Parathyroid adenoma (tissue), 2 donors: Measurements from ENCODE around the gene FAM9C.
A peak's percentile ranks its signal among the peaks of the same experiment; 100 is the strongest.
"Not testable (repeated sequence)": the region's sequence is repeated elsewhere in the genome, so short reads cannot be mapped to it uniquely, and the experiment has no call there.

Experiments used
- H2AFZ ChIP-seq: fragments of 300-600 bp; sonication (generic); one replicate; pipeline ENCODE4 v1.7.0; 2017; ENCODE audit warnings: antibody characterized with exemption, mild to moderate bottlenecking
- H3K27ac ChIP-seq: fragments of 300-600 bp; sonication (generic); one replicate; pipeline ENCODE4 v1.7.0; 2017
- H3K27me3 ChIP-seq: fragments of 300-600 bp; sonication (generic); one replicate; pipeline ENCODE4 v1.7.0; 2017; ENCODE audit warnings: low read length; ENCODE audit not compliant: control insufficient read depth, insufficient read depth
- H3K36me3 ChIP-seq: fragments of 300-600 bp; sonication (generic); one replicate; pipeline ENCODE4 v1.7.0; 2017; ENCODE audit warnings: low read length; ENCODE audit not compliant: control insufficient read depth, insufficient read depth
- H3K4me1 ChIP-seq: fragments of 300-600 bp; sonication (generic); one replicate; pipeline ENCODE4 v1.7.0; 2017; ENCODE audit warnings: control low read depth
- H3K4me2 ChIP-seq: fragments of 300-600 bp; sonication (generic); one replicate; pipeline ENCODE4 v1.7.0; 2017; ENCODE audit warnings: low read length
- H3K4me3 ChIP-seq: fragments of 300-600 bp; sonication (generic); one replicate; pipeline ENCODE4 v1.7.0; 2017; ENCODE audit warnings: low read depth, low read length
- H3K79me2 ChIP-seq: fragments of 300-600 bp; sonication (generic); one replicate; pipeline ENCODE4 v1.7.0; 2017; ENCODE audit warnings: control low read depth
- H3K9ac ChIP-seq: fragments of 300-600 bp; sonication (generic); one replicate; pipeline ENCODE4 v1.7.0; 2017; ENCODE audit warnings: mild to moderate bottlenecking
- H3K9me3 ChIP-seq: fragments of 300-600 bp; sonication (generic); one replicate; pipeline ENCODE4 v1.7.0; 2017; ENCODE audit warnings: low read length; ENCODE audit not compliant: control insufficient read depth
- TF ChIP-seq, protein P1 (sequence below): fragments of 300-600 bp; sonication (generic); IDR thresholded peaks from one replicate; pipeline ENCODE4 v1.7.0; 2017; ENCODE audit warnings: antibody characterized with exemption, mild to moderate bottlenecking
- donor health status: primary hyperparathyroidism.

FAM9C gene

DNA sequence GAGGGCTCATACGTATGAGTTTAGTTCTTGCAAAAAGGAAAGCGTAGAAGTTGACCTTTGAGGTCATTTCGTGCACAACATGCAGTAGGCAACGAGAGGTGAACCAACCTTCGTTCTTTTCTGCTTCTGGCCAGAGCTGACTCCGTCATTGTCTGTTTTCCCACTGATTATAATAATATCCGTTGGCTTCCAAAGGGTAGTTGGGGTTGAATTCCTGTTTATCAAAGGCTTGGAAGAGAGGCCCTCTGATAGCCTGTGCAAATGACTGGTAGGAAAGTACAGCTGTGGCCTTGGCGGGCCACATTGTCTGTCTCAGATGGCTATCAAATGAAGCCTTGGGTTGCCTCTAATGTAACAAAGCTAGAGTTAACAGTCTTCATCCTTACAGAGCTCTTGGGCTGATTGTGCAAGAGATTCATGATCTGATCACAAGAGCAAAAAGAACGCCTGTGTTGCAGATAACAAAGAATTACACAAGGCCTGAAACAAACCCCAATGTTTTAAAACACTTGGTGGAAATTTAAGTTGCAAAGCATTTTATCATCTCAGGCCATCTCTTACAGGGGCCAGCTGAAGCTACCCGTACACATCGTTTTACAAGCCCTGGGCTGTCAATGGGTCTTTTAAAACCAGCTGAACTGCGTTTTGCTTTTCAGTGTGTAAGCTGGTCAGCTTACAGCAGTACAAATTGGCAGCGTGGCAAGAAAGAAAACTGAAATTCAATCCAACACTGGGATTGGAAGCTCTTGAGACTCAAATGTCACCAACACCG, 46.1 kb upstream of the FAM9C start:
- Histone ChIP-seq H3K79me2 (no peaks in the 10 kb centered on the region), H3K27ac (peak overlapping the region; percentile 3), H3K27me3 (no peaks in the 10 kb centered on the region), H3K4me3 (no peak overlapping the region), H3K4me1 (no peaks in the 10 kb centered on the region), H3K4me2 (peak overlapping the region; percentile 17), H2AFZ (peak overlapping the region; percentile 58), H3K9me3 (no peaks in the 10 kb centered on the region), H3K36me3 (no peaks in the 10 kb centered on the region), H3K9ac (no peak overlapping the region)
- TF ChIP-seq, protein P1, sequence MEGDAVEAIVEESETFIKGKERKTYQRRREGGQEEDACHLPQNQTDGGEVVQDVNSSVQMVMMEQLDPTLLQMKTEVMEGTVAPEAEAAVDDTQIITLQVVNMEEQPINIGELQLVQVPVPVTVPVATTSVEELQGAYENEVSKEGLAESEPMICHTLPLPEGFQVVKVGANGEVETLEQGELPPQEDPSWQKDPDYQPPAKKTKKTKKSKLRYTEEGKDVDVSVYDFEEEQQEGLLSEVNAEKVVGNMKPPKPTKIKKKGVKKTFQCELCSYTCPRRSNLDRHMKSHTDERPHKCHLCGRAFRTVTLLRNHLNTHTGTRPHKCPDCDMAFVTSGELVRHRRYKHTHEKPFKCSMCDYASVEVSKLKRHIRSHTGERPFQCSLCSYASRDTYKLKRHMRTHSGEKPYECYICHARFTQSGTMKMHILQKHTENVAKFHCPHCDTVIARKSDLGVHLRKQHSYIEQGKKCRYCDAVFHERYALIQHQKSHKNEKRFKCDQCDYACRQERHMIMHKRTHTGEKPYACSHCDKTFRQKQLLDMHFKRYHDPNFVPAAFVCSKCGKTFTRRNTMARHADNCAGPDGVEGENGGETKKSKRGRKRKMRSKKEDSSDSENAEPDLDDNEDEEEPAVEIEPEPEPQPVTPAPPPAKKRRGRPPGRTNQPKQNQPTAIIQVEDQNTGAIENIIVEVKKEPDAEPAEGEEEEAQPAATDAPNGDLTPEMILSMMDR, result no peak

DNA sequence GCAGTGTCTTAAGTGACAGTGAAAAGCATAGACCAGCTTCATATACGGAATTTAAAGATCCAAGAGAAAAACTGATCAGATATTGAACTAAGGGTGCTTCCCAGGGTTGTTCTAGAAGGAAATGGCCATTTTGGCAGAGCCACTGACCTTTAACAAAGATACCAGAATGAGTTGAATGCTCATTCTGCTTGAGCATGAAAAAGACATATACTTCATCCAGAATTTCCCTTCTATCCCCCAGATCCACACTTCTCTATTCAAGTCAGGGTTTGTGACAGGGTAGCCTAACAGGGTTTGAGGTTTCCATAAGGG, 45.6 kb upstream of the FAM9C start:
- TF ChIP-seq, protein P1, result no peak
- Histone ChIP-seq H3K27me3 (no peaks in the 10 kb centered on the region), H3K9me3 (no peaks in the 10 kb centered on the region), H3K4me3 (no peak overlapping the region), H3K27ac (peak overlapping the region; percentile 3), H3K4me1 (no peaks in the 10 kb centered on the region), H2AFZ (no peak overlapping the region), H3K4me2 (no peak overlapping the region), H3K36me3 (no peaks in the 10 kb centered on the region), H3K9ac (no peak overlapping the region), H3K79me2 (no peaks in the 10 kb centered on the region)

DNA sequence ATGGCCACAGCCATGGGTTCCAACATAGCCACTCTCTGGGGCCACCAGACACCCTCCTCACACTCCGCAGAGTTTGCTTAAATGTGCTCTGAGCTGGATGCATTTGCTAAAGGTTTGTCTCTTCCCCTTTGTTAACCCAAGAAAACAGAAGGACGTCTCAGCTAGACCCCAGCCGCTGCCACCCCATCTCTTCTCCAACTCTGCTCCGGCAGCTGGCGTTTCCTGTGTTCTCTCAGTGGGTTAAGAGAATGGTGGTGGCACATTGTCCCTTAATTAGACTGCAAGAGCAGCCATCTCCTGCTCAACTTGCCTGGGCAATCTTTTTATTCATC, 43.7 kb upstream of the FAM9C start:
- Histone ChIP-seq H3K36me3 (no peaks in the 10 kb centered on the region), H3K9me3 (no peaks in the 10 kb centered on the region), H2AFZ (no peak overlapping the region), H3K9ac (no peak overlapping the region), H3K27me3 (no peaks in the 10 kb centered on the region), H3K4me2 (no peak overlapping the region), H3K4me3 (no peak overlapping the region), H3K79me2 (no peaks in the 10 kb centered on the region), H3K4me1 (no peaks in the 10 kb centered on the region), H3K27ac (no peak overlapping the region)
- TF ChIP-seq, protein P1, result no peak

DNA sequence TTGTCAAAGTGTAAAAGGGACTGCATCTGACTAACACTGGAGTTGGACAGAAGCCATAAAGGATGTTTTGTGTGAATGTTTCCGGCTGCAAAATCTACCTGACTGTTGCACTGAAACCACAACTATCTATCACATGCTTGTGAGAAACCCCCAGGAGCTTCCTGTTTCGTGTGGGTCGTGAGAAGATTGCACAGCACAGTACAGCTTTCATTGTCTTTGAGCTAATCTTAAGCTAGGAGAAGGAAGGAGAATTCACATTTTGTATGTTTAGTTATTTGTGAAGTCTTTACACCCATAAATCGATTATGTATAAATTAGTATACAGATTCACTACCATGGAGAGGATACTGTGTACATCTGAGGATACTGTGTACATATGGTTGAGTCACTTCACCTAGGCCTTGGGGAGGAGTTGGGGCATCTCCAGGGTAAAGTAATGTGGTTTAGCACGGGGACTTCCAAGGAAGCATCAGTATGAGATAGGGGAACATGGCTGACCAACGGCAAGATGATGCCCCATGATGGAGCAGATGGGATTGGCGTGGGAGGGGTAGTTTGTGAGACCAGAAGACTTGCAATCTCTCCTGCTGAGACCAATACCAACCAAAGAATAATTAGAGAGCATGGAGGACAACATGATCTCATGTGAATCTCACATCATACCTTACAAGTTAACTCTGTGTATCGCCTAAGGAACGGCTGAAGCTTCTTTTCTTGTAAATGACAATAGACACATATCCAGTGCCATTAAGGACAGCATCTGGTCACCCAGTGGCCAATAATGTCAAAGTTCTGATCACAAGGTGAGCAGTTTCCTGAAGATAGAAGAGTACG, 43.1 kb upstream of the FAM9C start:
- Histone ChIP-seq H3K27ac (no peak overlapping the region), H3K9me3 (no peaks in the 10 kb centered on the region), H3K4me2 (no peak overlapping the region), H3K79me2 (no peaks in the 10 kb centered on the region), H3K36me3 (no peaks in the 10 kb centered on the region), H2AFZ (no peak overlapping the region), H3K4me3 (no peak overlapping the region), H3K9ac (no peak overlapping the region), H3K4me1 (no peaks in the 10 kb centered on the region), H3K27me3 (no peaks in the 10 kb centered on the region)
- TF ChIP-seq, protein P1, result no peak

DNA sequence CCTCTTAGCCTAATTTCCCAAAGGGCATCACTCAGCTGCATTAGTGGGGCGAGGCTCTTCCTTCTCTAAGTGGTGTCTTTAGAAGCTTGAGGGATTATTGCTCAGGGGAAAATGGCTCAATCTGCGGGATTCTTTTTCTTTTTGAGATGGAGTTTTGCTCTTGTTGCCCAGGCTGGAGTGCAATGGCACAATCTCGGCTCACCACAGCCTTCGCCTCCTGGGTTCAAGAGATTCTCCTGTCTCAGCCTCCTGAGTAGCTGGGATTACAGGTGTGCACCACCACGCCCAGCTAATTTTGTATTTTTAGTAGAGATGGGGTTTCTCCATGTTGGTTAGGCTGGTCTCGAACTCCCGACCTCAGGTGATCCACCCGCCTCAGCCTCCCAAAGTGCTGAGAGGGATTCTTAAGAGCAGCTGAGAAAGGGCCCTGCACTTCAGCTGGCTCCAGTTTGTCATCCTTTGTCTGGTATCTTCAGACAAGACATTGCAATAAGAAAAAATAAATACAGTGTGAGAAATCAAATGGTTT, 42.4 kb upstream of the FAM9C start:
- not testable (repeated sequence) for H3K36me3 ChIP-seq, H3K4me3 ChIP-seq, H2AFZ ChIP-seq, H3K4me2 ChIP-seq, H3K9me3 ChIP-seq, H3K4me1 ChIP-seq, H3K79me2 ChIP-seq, H3K27me3 ChIP-seq, H3K27ac ChIP-seq, H3K9ac ChIP-seq
